Natural killer cell treated with Interleukin-12 subunit alpha and Interleukin-12 subunit beta and Interleukin-15 and Interleukin-18, amount 100 ng/mL, for 72 hours (primary cell): ENCODE measurements around the gene OSBPL3. TPM values are rescaled to one million over a fixed set of nuclear protein-coding genes. Genes with fewer than 3 reads are reported as not detected.

Source experiments
- ATAC-seq, 2 donors: fragments of 150-1000 bp; cut with Tn5 transposase in 1 of 2; sonication (Bioruptor Pico), chemical (Tn5 transposase) in 1 of 2; 2 replicates each; pipeline ENCODE4 v1.10.0; 2021
- DNase-seq: peaks from one replicate; pipeline ENCODE4 v3.0.0; 2022; ENCODE audit warnings: low spot score
- H3K27ac Mint-ChIP-seq, 2 donors: 1 replicate in 1 of 2; 2 replicates in 1 of 2; pipeline ENCODE4 v1.8.0; 2022; ENCODE audit warnings: mixed read lengths in 2 of 2, mild to moderate bottlenecking in 1 of 2, moderate library complexity in 1 of 2
- H3K27me3 Mint-ChIP-seq, 2 donors: 1 replicate in 1 of 2; 2 replicates in 1 of 2; pipeline ENCODE4 v1.8.0; 2022; ENCODE audit warnings: mixed read lengths in 2 of 2
- H3K36me3 Mint-ChIP-seq: one replicate; pipeline ENCODE4 v1.8.0; 2022; ENCODE audit warnings: mixed read lengths
- H3K4me1 Mint-ChIP-seq, 2 donors: 1 replicate in 1 of 2; 2 replicates in 1 of 2; pipeline ENCODE4 v1.8.0; 2022; ENCODE audit warnings: low read depth in 2 of 2, mixed read lengths in 2 of 2, mild to moderate bottlenecking in 1 of 2
- H3K4me3 Mint-ChIP-seq: one replicate; pipeline ENCODE4 v1.8.0; 2022; ENCODE audit warnings: mixed read lengths
- H3K9me3 Mint-ChIP-seq: 2 replicates; pipeline ENCODE4 v1.8.0; 2022; ENCODE audit warnings: mixed read lengths
- total RNA-seq, 2 donors: library from RNA; stranded (reverse); gene quantifications; one replicate each; pipeline ENCODE4 v1.2.3, GENCODE V29; 2022

OSBPL3 gene
- total RNA-seq, 2 donors from 2014 or later: 34.7 to 70.4 TPM

DNA sequence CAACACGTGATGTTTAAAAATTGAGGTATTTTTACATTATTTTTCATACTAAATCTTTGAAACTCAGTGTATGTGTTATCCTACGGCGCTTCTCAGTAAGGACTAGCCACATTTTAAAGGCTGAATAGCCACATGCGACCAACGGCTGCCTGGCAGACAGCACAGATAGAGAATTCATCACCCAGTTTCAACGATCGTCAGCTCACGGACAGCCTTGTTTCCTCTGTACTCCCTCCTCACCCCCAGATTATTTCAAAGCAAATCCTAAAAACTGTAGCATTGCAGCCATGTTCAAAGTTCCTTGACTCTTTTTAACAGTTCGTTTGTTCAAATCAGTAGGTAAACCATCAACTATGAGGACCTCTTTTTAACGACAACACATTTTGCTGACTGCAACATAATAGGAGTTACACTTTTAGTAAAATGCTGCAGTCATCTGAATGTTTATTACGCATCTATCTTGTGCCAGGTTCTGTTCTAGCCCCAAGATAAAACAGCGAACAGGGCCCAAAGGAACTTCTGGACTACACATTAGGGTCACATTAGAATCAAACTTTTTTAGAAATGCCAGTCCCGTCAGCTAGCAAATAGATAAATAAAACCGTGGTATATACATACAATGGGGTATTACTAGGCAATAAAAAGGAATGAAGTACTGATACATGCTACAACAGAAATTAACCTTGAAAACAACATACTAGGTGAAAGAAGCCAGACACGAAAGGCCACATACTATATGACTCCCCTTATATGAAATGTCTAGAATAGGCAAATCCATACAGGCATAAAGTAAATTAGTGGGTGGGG is 5.7 kb downstream of the OSBPL3 start:
- ATAC-seq (no peak), DNase-seq (no peak)
- Mint-ChIP-seq H3K27ac (no peak overlapping the region), H3K36me3 (no peaks in the 10 kb centered on the region), H3K9me3 (no peaks in the 10 kb centered on the region), H3K4me3 (no peak overlapping the region), H3K4me1 (peaks cover 62 to 75% of the 10 kb centered on the region in 2 donors), H3K27me3 (no peaks in the 10 kb centered on the region)

DNA sequence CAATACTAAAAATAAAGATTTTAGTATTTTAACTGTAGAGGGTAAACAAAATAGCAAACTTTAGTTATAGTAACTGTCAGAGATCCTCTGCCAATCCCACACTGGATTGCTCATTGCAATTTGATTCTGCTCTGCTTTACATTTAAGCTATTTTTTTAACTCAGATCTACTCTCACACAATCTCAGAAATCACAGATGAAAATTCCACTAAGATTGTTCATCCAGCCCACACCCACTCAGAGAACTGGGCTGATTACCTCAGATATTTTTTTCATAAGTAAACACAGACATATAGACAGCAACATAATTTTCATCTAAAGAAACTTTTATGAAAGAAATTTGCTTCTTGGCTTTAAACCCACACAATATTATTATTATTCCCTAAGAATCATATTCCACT is 7.0 kb downstream of the OSBPL3 start:
- H3K4me3 Mint-ChIP-seq: no peak overlapping the region
- H3K4me1 Mint-ChIP-seq: peaks cover 51 to 63% of the 10 kb centered on the region in 2 donors
- H3K27me3 Mint-ChIP-seq: no peaks in the 10 kb centered on the region
- no peaks in the 10 kb centered on the region for H3K36me3 Mint-ChIP-seq
- ATAC-seq: no peak
- H3K9me3 Mint-ChIP-seq: no peaks in the 10 kb centered on the region
- H3K27ac Mint-ChIP-seq: no peak overlapping the region
- DNase-seq: no peak

DNA sequence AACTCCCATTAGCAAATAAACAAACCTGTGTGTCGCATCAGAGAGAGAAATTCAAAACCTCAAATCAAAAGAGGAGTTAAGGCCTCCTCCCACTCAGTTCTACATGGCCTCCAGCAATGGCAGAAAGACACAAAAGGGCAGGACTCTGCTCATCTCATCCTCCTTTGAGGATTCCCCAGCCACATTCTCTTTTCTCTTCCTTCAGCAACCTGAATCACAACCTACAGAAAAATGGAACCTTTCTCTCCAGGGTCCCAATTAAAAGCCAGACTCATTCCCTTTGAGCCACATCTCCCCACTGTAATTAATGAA is 7.9 kb downstream of the OSBPL3 start:
- ATAC-seq (no peak), DNase-seq (no peak)
- Mint-ChIP-seq H3K27me3 (no peaks in the 10 kb centered on the region), H3K9me3 (no peaks in the 10 kb centered on the region), H3K4me3 (peak overlapping the region; percentile 2), H3K36me3 (no peaks in the 10 kb centered on the region), H3K27ac (no peak overlapping the region), H3K4me1 (peaks cover 56 to 68% of the 10 kb centered on the region in 2 donors)

DNA sequence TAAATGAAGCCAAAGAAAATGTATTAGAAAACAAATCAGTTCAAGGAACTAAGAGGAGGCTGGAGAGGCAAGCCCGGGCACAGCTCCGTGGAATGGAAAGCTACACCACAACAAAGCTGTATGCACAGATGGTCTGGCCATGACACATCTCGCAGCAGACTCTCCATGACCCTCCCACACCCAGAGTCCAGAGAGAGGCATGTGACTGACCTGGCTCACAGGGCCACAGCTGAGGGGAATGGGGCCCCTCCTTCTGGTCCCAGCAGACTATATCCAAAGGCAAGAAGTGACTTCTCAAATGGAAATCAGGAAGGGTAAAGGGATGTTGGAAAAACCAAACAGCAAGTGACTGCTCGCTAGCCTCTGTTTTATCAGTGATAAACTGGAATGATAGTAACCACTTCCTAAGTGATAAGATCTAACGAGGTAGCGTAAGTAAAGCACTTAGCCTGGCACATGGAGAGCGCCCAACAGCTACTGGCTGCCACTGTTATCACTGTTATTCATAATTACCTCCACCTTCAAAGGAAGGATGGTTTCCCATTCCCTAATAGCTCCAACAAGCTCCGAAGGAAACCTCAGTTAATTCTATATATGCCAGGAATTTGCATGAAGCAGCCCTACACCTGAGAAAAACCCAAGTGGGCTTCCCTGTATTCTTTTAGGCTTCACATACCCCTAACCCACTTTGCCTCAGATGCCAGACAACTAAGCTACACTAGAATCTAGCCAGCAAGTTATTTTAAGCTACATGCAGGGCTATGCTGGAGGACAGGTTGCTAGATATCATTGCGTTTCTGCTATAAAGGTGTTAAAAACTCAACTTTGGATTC is 8.4 kb downstream of the OSBPL3 start:
- DNase-seq: no peak
- ATAC-seq: peak in 1 of 2 donors; percentile 52
- Mint-ChIP-seq H3K27ac (peak overlapping the region; percentile 19 to 60), H3K4me3 (peak overlapping the region; percentile 43), H3K9me3 (no peaks in the 10 kb centered on the region), H3K4me1 (peaks cover 52 to 69% of the 10 kb centered on the region in 2 donors), H3K27me3 (no peaks in the 10 kb centered on the region), H3K36me3 (no peaks in the 10 kb centered on the region)

GRCh38 chr7:24970676-24971075 is 9.3 kb downstream of the OSBPL3 start:
- Mint-ChIP-seq H3K27ac (peak overlapping the region; percentile 19 to 60), H3K27me3 (no peaks in the 10 kb centered on the region)
- ATAC-seq: no peak

DNA sequence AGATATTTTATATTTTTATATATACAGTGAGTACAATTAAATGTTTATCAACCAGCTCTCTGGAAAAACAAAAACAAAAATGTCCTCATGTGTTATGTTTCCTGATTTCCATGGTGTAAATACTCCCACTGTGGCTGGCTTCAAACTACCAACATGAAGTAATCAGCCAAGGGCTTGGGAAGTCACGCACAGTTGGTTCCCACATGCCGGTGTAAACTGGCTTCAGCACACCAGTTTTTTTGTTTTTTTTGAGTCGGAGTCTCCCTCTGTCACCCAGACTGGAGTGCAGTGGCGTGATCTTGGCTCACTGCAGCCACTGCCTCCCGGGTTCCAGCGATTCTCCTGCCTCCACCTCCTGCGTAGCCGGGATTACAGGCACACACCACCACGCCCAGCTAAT is 11.8 kb downstream of the OSBPL3 start:
- DNase-seq (no peak), ATAC-seq (no peak)
- Mint-ChIP-seq H3K9me3 (no peaks in the 10 kb centered on the region), H3K27ac (peak overlapping the region in 1 of 2 donors; percentile 69), H3K4me1 (peaks cover 58 to 74% of the 10 kb centered on the region in 2 donors), H3K4me3 (no peak overlapping the region), H3K36me3 (no peaks in the 10 kb centered on the region), H3K27me3 (no peaks in the 10 kb centered on the region)

More at GRCh38 chr7:24970676-24971075, 9.3 kb downstream of the OSBPL3 start:
- H3K9me3 Mint-ChIP-seq: no peaks in the 10 kb centered on the region
- H3K36me3 Mint-ChIP-seq: no peaks in the 10 kb centered on the region
- peaks cover 55 to 70% of the 10 kb centered on the region in 2 donors for H3K4me1 Mint-ChIP-seq
- no peak for DNase-seq
- H3K4me3 Mint-ChIP-seq: no peak overlapping the region

GRCh38 chr7:24967696-24968095 is 12.3 kb downstream of the OSBPL3 start:
- no peaks in the 10 kb centered on the region for H3K36me3 Mint-ChIP-seq
- peaks cover 61 to 77% of the 10 kb centered on the region in 2 donors for H3K4me1 Mint-ChIP-seq
- DNase-seq (no peak), ATAC-seq (no peak)
- H3K9me3 Mint-ChIP-seq: no peaks in the 10 kb centered on the region
- no peak overlapping the region for H3K4me3 Mint-ChIP-seq
- peak overlapping the region; percentile 25 to 69 for H3K27ac Mint-ChIP-seq
- H3K27me3 Mint-ChIP-seq: no peaks in the 10 kb centered on the region

- Mint-ChIP-seq H3K9me3 (no peaks in the 10 kb centered on the region), H3K27ac (peak overlapping the region; percentile 25 to 69), H3K4me3 (peak overlapping the region; percentile 2), H3K27me3 (no peaks in the 10 kb centered on the region), H3K4me1 (peaks cover 58 to 75% of the 10 kb centered on the region in 2 donors), H3K36me3 (no peaks in the 10 kb centered on the region)
- DNase-seq (no peak), ATAC-seq (no peak)
Measured at GRCh38 chr7:24966802-24967201, 13.2 kb downstream of the OSBPL3 start.

DNA sequence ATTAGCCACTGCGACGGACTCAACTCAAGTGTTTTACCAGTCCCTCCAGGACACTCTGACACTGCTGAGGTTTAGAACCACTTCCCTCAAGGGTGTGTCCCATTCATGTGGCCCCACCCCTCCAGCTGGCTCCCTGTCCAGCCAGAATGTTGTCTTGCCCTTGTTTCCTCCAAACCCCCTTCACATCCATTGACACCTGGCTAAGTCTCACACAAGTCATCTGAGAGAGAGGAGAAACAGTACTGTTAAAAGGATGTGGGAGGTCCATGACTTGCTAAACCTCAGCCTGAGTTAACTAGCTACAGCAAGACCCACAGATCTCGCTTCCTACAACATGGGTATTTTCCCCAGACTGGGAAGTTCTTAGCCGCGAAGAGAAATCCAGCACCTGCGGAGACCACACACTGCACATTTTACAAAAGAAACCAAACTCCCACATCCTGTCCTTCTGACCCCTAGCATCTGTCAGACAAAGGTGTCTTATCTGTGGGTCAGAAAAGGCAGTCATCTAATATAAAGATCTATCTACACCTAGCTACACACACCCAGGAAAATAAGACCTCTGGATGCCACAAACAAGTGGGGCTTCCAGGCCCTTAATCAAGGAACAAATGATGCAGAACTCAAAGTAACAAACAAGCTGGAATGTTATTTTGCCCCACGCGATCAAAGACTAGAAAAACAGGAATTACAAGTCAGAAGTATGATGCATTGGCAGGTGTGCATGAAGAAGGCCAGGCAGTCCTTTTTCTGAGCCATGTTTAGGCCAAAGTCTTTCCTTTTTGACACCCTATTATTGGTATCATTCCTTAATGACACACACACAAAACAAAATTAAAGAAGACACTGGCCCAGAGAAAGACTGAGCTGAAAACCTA is 13.9 kb downstream of the OSBPL3 start:
- Mint-ChIP-seq H3K27me3 (no peaks in the 10 kb centered on the region), H3K9me3 (no peaks in the 10 kb centered on the region), H3K4me3 (peak overlapping the region; percentile 71), H3K27ac (peak overlapping the region; percentile 69 to 81), H3K4me1 (peaks cover 55 to 72% of the 10 kb centered on the region in 2 donors), H3K36me3 (no peaks in the 10 kb centered on the region)
- ATAC-seq (peak; percentile 89 to 90), DNase-seq (peak; percentile 72)

GRCh38 chr7:24964191-24964590 is 15.8 kb downstream of the OSBPL3 start:
- Mint-ChIP-seq H3K27me3 (no peaks in the 10 kb centered on the region), H3K36me3 (no peaks in the 10 kb centered on the region), H3K9me3 (no peaks in the 10 kb centered on the region), H3K4me3 (peak overlapping the region; percentile 47), H3K27ac (peak overlapping the region; percentile 69 to 83), H3K4me1 (peaks cover 59 to 75% of the 10 kb centered on the region in 2 donors)
- ATAC-seq (no peak), DNase-seq (no peak)

DNA sequence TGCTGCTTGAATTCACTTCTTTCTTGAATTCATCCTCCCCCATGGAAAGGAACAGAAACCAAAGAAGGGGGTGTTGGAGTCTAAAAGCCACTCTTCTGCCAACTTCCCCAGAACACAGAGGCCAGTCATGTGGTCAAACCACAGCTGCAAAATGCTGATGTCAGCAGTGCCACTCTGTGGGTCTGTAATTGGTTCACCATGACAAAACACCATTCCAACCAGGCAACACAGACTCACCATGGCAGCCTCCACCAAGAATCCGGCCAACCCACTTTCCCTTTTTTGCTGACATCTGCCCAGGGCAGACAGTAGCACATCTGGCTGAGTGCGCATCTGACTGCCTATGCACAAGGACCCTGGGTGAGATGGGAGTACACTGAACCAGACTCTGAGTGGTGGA is 16.8 kb downstream of the OSBPL3 start:
- H3K9me3 Mint-ChIP-seq: no peaks in the 10 kb centered on the region
- peak overlapping the region; percentile 50 for H3K4me3 Mint-ChIP-seq
- peaks cover 65 to 85% of the 10 kb centered on the region in 2 donors for H3K4me1 Mint-ChIP-seq
- peak; percentile 68 for DNase-seq
- peak; percentile 62 to 64 for ATAC-seq
- no peaks in the 10 kb centered on the region for H3K27me3 Mint-ChIP-seq
- H3K36me3 Mint-ChIP-seq: no peaks in the 10 kb centered on the region
- H3K27ac Mint-ChIP-seq: peak overlapping the region; percentile 66 to 83

DNA sequence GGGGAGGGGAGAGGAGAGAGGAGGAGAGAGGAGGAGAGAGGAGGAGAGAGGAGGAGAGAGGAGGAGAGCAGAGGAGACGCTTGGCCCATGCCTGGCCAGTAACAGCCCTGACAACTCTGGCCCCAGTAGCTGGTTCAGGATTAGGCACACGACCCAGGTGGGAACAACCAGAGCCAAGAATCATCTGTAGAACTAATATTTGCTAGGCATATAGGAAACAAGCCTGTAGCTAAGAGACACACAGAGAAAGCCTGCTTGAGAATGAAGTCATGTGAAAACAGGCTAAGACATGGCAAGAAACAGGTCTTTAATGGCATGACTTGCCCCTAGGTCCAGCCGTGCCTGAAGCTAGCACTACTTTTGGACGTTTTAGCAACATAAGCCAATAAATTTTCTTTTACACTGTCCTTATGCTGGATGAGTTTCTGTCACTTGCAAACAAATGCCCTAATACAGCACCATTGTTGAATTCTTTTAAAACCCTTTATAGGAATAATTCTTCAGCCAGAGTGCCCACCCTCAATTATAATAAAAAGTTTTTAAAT is 17.5 kb downstream of the OSBPL3 start:
- peaks cover 63 to 87% of the 10 kb centered on the region in 2 donors for H3K4me1 Mint-ChIP-seq
- H3K27ac Mint-ChIP-seq: no peak overlapping the region
- H3K9me3 Mint-ChIP-seq: no peaks in the 10 kb centered on the region
- peak overlapping the region; percentile 13 for H3K4me3 Mint-ChIP-seq
- DNase-seq: no peak
- no peaks in the 10 kb centered on the region for H3K27me3 Mint-ChIP-seq
- no peak for ATAC-seq
- no peaks in the 10 kb centered on the region for H3K36me3 Mint-ChIP-seq
